ENCODE measurements around the gene USP17L27.
"Not testable (repeated sequence)": the region's sequence is repeated elsewhere in the genome, so short reads cannot be mapped to it uniquely, and the experiment has no call there.

GRCh38 chr4:9324865-9325264, 19.1 kb upstream of the USP17L27 start, which contains the start of gene USP17L24:
- TF ChIP-seq CTCF (conservative IDR thresholded peaks at IDR 0.05); EZH2 (IDR thresholded peaks at IDR 0.05; ENCODE audit: low read depth): not testable (repeated sequence)
